GM21360 (cell line): Measurements from ENCODE around the gene CYFIP2.
A peak's percentile ranks its signal among the peaks of the same experiment; 100 is the strongest.

Experiments
- ATAC-seq: cut with Tn5 transposase; IDR thresholded peaks from one replicate; pipeline ENCODE4 v1.9.1; 2021; ENCODE audit warnings: mild to moderate bottlenecking, moderate library complexity; ENCODE audit not compliant: unreplicated experiment

Gene CYFIP2

DNA sequence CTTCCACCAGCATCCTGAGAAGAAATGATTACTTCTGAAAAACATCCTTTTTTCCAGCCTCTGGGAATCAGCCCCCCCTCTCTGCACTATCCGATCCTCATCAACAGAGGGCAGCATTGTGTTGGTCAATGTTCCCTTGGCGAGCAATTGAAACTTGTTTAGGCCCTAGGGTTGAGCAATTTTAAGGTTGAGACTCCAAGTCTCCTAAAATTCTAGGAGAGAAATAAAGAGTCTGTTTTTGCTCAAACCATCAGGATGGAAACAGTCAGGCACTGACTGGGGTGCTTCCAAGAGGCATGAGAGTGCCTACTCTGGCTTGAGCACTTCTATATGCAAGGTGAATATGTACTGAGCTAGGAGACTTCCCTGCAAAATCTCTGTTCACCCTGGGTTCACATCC is 12.4 kb upstream of the CYFIP2 start:
- peak; percentile 42 for ATAC-seq

DNA sequence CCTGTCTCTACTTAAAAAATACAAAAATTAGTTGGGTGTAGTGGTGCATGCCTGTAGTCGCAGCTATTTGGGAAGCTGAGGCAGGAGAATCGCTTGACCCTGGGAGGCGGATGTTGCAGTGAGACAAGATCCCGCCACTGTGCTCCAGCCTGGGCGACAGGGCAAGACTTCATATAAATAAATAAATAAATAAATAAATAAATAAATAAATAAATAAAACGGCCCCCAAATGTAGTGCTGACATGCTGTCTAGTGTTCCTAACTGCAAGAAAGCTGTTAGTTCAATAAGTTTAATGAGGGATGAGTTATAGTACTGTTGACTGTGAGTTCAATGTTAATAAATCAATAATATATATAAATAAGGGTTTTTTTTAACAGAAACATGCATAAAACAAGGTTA is 7.5 kb upstream of the CYFIP2 start:
- no peak for ATAC-seq

DNA sequence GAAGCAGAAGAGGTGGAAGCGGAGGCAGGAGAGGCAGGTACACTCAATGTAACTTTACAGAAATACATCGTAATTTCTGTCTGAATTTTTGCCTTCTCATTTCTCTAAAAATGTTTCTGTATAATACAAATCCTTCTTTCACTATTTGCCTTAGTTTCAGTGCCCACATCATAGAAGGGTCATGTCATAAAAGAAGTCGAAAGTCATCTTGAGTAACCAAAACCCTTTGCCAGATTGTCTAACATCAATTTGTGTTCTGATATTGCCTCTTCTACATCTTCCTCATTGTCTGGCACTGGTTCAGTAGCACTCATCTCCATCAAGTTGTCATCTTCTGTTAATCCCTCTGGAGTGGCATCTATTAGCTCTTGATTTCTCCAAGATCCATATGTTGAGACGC is 6.2 kb upstream of the CYFIP2 start:
- no peak for ATAC-seq

DNA sequence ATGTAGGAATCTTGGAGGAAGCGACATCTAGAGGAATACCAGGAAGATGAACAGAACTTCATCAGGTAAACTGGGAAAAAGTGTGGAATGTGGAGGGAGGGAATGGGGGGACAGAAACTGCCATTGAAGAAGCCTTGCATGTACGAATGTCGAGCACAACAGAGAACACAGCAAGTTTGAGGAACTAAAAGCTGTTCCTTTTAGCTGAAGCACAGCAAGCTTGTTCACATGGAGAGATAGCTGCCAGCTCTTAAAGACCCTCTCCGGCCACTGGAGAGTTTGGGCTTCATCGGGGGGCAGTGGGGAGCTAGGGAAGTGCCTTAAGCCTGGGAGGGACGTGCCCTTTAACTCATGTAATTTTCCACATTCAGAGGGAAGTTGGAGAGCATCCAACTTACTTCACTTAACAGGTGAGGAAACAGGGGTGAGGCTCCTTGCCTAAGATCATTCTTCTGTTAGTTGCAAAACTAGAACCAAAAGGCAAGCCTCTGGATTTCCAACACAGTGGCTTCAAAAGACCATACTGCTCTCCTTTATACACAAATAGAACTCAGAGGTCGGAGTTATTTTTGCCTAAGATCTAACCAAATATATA is 2.3 kb upstream of the CYFIP2 start:
- ATAC-seq: no peak

DNA sequence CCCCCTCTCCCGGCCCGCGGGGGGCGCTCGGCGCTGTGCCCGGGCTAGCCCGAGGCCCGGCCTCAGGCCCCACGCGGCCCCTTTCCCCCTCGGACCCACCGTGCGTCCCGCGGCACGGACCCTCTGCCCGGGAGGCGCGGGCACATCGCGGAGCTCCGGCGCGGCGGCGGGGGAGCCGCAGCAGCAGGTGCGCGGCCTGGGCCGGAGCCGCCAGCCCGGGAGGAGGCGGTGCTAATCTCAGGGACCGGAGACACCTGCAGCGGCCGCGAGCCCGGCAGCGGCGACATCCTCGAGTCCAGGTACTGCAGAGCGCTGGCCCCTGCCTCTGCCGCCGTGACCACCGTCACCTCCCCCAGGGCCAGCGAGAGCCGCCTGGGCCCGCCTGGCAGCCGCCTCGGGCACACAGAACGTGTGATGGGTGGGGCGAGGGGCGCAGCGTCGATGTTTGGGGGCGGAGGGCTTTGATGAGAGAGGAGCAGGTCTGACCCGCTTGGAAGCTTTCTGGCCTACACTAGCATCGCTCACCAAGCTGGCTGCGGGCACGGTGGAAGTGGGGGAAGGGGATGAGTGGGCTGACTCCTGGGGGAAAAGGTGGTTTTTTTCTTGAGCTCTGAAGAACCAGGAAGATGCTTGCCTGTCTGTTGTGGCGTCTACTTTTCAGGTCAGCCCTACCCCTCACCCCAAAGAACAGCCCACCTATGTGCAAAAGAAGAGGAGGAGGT is 524 bp downstream of the CYFIP2 start:
- ATAC-seq: peak; percentile 32

DNA sequence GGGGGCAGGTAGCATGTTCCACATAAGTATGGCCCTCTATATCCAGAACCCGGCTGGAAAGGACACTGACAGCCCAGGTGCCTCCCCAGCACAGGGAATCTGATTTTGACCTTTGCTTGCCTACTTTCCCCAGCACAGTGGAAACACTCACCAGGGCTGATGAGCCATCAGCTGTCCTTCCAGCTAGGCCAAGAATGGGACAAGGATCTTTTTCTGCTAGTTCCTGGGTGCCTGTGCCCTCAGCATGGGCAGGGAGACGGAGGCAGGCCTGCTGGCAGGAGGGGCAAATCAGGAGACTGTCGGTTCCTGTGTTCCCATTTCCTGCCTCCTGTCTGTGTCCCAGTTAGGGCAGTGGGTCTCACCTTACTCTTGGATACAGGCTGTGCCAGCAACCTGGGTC is 1.1 kb downstream of the CYFIP2 start:
- no peak for ATAC-seq

DNA sequence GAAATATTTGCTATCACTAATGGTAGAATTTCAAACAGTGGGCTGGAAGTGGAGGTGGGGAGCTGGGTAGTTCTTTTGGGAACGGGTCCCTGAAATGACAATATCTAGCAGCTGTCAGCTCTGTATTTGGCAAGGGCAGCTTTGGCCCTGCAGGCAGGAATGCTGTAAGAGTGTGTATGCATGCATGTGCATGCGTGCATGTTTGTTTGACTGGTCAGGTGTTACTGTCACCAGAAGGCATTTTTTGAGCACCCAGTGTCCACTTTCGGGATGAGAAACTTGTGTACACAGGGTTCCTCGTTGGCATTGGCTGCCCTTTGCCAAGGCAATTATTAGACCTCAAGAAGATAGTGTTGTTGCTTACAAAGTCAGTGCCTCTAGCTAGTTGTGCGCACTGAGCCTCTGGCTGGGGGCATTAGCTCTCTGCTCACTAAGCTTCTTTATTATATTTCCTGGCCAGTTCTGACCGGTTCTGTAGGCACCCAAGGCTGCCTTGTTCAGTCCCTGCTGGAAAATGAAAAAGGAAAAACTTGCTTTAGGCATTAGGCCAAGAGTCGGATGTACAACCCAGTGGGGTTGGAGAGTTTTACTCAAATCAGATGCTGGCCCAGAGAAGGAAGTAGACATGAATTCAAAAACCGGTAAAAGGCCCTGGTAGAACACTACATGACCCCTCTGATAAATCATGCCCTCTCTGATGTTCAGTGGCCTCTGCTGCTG is 2.0 kb downstream of the CYFIP2 start:
- no peak for ATAC-seq

DNA sequence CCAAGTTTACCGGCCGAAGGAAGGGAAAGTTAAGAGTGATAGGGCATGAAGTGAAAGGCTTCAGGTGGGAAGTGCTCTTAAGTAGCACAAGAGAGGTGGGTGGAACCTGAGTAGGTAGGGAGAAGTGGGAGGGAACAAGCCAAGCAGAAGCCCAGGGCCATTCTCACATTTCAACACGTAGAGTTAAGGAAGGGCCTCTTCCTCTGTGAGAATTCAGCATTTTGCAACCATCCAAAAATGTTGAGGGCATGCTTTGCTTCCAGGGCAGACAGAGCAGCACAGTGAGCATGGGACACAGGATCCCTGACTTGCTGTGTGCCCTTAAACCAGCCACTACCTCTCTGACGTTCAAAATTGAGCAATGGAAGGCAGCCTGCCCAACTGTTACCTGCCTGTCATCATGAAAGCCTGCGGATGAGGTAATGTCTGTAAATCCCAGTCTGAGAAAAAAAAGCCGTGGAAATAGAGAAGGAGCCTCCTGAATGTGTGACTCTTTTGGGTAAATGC is 3.3 kb downstream of the CYFIP2 start:
- ATAC-seq: no peak

DNA sequence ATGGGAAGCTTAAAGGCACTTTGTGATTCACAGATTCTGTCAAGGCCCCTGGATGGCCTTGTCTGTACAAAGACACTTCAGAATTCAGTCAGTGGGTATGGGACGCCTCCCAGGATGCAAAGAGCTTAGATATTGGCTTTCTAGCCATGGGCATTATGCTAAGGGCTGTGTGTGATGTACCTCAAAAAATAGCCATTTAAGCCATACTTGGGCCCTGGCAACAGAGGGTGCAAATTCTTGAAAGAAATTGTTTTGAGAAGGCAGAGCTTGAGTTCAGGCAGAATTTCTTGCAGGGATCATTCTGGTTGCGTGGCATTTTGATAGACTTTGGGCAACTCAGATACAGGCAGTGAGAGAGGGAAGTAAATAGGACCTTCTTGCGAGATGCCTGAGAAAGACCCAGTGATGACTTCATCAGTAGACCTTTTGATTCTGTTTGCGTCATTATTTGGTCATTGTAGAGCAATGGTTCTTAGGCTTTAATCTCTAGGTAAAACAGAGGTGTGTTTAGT is 3.9 kb downstream of the CYFIP2 start:
- no peak for ATAC-seq

DNA sequence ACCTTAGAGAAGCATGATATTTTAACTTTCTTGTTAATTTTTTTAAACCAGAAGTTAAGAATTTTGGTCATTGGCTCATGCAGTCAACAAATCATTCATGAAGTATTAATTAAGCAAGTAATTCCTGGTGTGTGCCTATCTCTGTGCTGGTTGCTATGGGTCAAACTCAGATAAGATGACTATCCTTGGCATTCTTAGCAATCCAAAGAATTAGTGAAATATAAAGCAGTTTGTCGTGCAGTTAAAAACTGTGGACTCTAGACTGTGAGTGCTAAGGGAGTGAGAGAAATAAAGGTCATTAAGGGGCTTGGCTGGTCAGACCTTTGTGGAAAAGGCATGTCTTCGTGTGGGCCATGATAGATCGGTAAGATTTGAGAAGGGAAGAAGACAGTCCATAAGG is 4.8 kb downstream of the CYFIP2 start:
- no peak for ATAC-seq

DNA sequence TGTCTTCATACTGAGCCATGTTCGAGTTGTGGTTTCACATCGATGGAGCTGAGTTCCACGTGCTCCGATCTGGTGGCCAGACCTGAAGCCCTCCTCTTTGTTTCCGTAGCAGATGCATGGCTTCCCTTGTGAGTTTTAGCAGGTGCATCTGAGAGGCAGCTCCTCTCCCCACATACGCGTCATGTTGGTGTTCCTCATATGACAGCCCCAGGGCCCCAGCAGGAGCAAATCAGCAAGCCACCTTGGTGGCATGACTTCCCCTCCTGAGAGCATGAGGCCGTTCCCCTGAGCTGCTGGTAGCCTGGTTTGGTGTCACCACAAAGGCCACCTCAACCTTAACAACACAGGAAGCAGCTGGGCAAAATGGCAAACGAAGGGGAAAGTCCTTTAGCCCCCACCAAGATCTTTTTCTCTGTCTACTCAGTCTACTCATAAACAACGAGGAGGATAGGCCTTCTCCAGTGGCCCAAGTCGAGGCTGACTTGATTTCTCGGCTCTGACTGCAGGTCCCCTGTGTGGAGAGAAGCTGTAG is 5.9 kb downstream of the CYFIP2 start:
- peak; percentile 84 for ATAC-seq

DNA sequence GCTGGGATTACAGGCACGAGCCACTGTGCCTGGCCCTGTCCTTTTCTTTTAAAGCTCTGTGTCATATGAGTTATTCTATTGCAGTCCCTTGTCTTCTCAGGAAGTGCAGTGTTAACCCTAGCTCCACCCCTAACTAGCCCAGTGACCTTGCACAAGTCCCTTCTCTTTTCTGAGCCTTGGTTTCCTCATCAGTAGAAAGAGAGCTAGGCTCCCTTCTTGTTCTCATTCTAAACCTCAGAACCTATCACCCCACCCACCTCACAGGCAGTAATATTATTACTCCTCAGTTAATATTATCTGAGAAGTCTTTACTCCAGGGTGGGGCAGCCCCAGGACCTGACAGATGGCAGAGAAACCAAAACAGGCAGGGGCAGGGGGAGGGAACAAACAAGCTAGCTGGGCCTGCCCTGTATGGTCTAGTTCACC is 7.2 kb downstream of the CYFIP2 start:
- ATAC-seq: peak; percentile 32

DNA sequence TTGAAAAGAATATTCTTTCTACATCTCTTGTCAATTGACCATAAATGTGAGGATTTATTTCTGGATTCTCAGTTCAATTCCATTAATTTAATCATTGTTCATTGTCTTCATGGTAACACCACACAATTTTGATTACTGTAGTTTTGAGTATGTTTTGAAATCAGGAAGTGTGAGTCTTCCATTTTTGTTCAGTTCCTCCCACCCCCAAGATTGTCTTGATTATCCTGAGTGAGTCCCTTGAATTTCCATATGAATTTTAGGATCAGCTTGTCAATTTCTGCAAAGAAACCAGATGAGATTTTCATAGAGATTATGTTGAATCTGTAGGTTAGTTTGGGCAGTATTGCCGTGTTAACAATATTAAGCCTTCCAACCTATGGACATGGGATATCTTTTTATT is 9.5 kb downstream of the CYFIP2 start:
- no peak for ATAC-seq

DNA sequence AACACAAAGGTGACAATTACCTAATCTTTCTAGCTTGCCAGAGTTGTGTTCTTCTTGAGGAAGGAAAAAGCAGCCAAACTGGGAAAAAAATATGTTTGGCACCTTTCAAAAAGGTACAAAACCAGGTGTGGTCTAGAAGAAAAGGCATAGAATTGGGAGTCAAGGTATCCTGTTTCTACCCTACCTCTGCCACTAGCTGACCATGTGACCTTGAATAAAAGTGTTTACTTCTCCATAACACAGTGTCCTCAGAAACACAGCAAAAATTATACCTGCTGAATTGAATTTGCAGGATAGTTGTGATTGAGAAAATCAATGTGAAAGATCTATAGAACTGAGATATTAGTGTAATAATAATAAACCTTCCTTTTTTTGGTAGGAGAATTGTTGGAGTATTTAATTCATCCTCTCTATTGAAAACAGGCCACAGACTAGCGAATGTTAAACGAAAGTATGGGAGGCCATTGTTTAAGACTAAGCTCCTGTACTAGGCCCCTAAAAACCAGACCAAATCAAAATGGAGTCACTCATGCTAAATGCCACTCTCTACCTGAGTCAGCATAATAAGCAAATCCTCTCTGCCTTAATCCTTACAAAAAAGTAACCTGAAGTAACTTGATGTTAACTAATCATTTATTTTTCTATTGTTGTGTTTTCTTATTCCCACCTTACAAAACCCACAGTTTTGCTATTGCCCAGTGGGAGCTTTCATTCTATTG is 12.6 kb downstream of the CYFIP2 start:
- no peak for ATAC-seq

DNA sequence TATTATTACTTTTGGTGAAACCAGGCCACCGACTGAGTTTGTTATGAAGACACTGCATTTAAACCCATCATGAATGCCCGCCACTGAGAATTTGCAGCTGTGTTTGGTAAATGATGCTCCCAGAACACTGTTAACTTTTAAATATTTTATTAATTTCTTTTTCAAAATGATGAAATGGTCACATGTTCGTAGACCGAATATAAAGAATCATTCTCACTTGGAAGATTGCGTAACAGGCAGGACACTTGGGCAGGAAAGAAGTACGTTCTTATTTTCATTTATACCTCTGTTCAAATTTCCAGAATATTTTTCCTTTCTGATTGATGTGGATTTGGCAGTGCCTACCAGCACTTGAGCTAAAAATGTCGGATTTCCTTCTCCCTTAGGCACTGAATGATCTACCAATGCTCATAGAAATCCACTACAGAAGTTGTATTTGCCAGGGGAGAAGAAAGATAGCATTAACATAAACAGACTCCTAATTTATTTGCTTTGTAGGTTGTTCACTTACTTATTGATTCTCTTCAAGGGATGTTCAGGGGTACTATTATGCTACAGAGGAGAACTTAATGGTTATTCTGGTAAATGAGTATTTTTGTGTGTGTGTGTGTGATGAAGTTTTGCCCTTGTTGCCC is 13.8 kb downstream of the CYFIP2 start:
- no peak for ATAC-seq

DNA sequence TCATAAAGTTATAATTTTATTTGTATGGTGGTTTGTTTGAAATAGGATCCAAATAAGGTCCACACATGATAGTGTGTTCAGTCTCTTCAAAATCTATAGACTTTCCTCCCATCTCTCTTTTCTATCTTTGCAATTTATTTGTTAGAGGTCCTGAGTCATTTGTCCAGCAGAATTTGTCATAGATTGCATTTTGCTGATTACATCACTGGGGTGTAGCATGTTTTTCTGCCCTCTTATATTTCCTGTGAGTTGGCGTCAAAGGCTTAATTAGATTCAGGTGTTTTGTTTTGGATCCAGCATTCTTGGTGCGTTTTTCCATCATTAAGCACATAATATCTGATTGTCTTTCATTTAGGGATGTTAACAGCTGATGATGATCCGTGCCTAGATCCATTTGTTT is 15.0 kb downstream of the CYFIP2 start:
- no peak for ATAC-seq

DNA sequence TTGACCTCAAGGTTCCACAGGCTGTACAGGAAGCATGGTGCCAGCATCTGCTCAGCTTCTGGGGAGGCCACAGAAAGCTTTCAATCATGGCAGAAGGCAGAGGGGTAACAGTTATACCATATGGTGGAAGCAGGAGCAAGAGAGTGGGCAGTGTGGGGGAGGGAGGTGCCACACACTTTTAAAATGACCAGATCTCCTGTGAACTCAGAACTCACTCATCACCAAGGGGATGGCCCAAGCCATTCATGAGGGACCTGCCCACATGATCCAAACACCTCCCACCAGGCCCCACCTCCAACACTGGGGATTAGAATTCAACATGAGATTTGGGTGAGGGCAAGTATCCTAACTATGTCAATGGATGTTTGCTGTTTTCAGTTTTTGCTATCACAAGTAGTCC is 16.2 kb downstream of the CYFIP2 start:
- ATAC-seq: no peak

DNA sequence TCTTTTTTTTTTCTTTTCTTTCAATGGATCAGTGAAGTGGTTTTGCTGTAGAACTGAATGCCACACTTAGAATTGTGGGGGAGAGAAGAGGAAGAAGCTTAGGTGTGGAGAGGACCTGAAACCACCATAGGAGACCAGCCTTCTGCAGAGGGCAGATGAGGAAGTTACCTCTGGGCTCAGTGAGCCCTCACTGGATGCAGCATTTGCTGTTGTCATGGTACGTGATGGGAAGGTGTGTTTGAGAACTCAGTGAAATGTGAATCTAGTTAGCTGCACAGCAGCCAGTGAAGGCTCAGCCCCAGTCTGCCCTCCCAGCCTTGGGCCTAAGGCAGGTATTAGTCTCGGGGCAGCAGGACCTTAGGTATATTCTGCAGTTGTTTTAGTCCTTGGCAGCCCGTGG is 17.5 kb downstream of the CYFIP2 start:
- ATAC-seq: peak; percentile 99

DNA sequence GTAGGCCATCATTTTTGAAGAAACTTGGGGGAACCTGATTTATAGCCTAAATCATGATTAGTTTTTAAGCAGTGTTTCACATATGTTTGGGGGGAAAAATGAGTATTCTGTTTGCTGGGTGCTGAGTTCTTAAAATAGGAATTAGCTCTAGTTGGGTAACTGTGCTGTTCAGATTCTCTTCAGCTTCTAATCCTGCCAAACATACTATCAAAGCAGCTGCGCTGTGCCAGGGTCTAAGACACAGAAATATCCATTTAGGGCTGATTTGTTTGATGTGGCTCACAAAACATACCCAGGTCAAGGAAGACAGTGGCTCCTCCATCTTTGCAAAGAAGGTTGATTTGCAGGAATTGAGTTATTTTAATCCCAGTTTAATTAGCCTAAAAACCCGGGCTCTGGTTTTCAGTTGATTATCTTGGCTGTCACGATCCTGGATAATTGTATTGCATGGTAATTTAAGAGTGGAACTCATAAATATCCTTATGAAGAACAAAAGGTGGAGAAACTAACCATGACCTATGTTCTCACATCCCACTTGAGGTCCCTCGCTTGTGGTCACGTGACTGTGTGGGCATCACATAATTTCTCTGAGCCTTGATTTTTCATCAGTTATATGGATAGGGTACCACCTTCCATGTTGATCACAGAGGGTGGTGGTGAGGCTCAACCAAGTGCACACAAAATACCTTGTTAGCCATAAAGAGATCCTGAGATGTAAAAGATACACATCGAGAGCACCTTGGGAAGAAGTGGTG is 18.7 kb downstream of the CYFIP2 start:
- ATAC-seq: no peak
